GM12801 (cell line): ENCODE measurements around the gene MPL.

ENCODE experiments used
- TF ChIP-seq, protein P1 (sequence below): IDR thresholded peaks from one replicate; pipeline ENCODE4 v1.5.1; 2011; ENCODE audit warnings: control low read depth; ENCODE audit not compliant: insufficient read length; ENCODE audit errors: extremely low read depth

MPL gene

GRCh38 chr1:43398227-43398626 is 60.6 kb downstream of the MPL start:
- TF ChIP-seq, protein P1, sequence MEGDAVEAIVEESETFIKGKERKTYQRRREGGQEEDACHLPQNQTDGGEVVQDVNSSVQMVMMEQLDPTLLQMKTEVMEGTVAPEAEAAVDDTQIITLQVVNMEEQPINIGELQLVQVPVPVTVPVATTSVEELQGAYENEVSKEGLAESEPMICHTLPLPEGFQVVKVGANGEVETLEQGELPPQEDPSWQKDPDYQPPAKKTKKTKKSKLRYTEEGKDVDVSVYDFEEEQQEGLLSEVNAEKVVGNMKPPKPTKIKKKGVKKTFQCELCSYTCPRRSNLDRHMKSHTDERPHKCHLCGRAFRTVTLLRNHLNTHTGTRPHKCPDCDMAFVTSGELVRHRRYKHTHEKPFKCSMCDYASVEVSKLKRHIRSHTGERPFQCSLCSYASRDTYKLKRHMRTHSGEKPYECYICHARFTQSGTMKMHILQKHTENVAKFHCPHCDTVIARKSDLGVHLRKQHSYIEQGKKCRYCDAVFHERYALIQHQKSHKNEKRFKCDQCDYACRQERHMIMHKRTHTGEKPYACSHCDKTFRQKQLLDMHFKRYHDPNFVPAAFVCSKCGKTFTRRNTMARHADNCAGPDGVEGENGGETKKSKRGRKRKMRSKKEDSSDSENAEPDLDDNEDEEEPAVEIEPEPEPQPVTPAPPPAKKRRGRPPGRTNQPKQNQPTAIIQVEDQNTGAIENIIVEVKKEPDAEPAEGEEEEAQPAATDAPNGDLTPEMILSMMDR = no peak

GRCh38 chr1:43402089-43402865 is 64.7 kb downstream of the MPL start:
- TF ChIP-seq, protein P1 = no peak
